Measurements from ENCODE around the gene GCK.

GRCh38 chr7:44140341-44140740, 48.9 kb downstream of the GCK start:
- TF ChIP-seq, protein P1, sequence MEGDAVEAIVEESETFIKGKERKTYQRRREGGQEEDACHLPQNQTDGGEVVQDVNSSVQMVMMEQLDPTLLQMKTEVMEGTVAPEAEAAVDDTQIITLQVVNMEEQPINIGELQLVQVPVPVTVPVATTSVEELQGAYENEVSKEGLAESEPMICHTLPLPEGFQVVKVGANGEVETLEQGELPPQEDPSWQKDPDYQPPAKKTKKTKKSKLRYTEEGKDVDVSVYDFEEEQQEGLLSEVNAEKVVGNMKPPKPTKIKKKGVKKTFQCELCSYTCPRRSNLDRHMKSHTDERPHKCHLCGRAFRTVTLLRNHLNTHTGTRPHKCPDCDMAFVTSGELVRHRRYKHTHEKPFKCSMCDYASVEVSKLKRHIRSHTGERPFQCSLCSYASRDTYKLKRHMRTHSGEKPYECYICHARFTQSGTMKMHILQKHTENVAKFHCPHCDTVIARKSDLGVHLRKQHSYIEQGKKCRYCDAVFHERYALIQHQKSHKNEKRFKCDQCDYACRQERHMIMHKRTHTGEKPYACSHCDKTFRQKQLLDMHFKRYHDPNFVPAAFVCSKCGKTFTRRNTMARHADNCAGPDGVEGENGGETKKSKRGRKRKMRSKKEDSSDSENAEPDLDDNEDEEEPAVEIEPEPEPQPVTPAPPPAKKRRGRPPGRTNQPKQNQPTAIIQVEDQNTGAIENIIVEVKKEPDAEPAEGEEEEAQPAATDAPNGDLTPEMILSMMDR (IDR thresholded peaks at IDR 0.05): no peak
- no peak for TF ChIP-seq POLR2A (IDR thresholded peaks at IDR 0.05)

Data from vagina (tissue), 2 donors.